ENCODE data around the gene CCDC85B.

The CCDC85B gene

GRCh38 chr11:65919573-65920371 is 29.3 kb downstream of the CCDC85B start:
- H3K27me3 ChIP-seq (ENCODE audit: control insufficient read depth in 1 of 2, insufficient read depth in 2 of 2, low read length in 2 of 2): no peaks in the 10 kb centered on the region
- peak overlapping the region; percentile 75 for H3K27ac ChIP-seq (ENCODE audit: low read depth, low read length)
- H3K4me1 ChIP-seq (ENCODE audit: control insufficient read depth in 1 of 2, insufficient read depth in 2 of 2, low read length in 2 of 2): peaks cover 36 to 45% of the 10 kb centered on the region in 2 donors

GRCh38 chr11:65920372-65920802 is 29.9 kb downstream of the CCDC85B start:
- H3K27ac ChIP-seq (ENCODE audit: low read depth, low read length): no peak overlapping the region
- no peaks in the 10 kb centered on the region for H3K27me3 ChIP-seq (ENCODE audit: control insufficient read depth in 1 of 2, insufficient read depth in 2 of 2, low read length in 2 of 2)
- H3K9ac ChIP-seq (ENCODE audit: low read depth in 1 of 2, low read length in 2 of 2): peak overlapping the region; percentile 65 to 74
- H3K9me3 ChIP-seq (ENCODE audit: control insufficient read depth in 1 of 2, low read length in 2 of 2): no peaks in the 10 kb centered on the region
- peaks cover 0 to 17% of the 10 kb centered on the region in 2 donors for H3K36me3 ChIP-seq (ENCODE audit: control insufficient read depth in 1 of 2, insufficient read depth in 2 of 2, low read length in 2 of 2)
- H3K4me1 ChIP-seq (ENCODE audit: control insufficient read depth in 1 of 2, insufficient read depth in 2 of 2, low read length in 2 of 2): peaks cover 36 to 39% of the 10 kb centered on the region in 2 donors
- H3K4me3 ChIP-seq (ENCODE audit: low read depth in 1 of 2, low read length in 2 of 2): peak overlapping the region; percentile 77 to 83

More at GRCh38 chr11:65919573-65920371, 29.3 kb downstream of the CCDC85B start:
- Histone ChIP-seq H3K9me3 (ENCODE audit: control insufficient read depth in 1 of 2, low read length in 2 of 2) (no peaks in the 10 kb centered on the region), H3K36me3 (ENCODE audit: control insufficient read depth in 1 of 2, insufficient read depth in 2 of 2, low read length in 2 of 2) (peaks cover 0 to 17% of the 10 kb centered on the region in 2 donors), H3K9ac (ENCODE audit: low read depth in 1 of 2, low read length in 2 of 2) (peak overlapping the region; percentile 65 to 74), H3K4me3 (ENCODE audit: low read depth in 1 of 2, low read length in 2 of 2) (peak overlapping the region; percentile 77 to 83)

GRCh38 chr11:65921033-65921555 is 30.6 kb downstream of the CCDC85B start:
- Histone ChIP-seq H3K9me3 (ENCODE audit: control insufficient read depth in 1 of 2, low read length in 2 of 2) (no peaks in the 10 kb centered on the region), H3K4me3 (ENCODE audit: low read depth in 1 of 2, low read length in 2 of 2) (no peak overlapping the region), H3K4me1 (ENCODE audit: control insufficient read depth in 1 of 2, insufficient read depth in 2 of 2, low read length in 2 of 2) (peaks cover 32 to 35% of the 10 kb centered on the region in 2 donors), H3K36me3 (ENCODE audit: control insufficient read depth in 1 of 2, insufficient read depth in 2 of 2, low read length in 2 of 2) (peaks cover 0 to 17% of the 10 kb centered on the region in 2 donors), H3K27ac (ENCODE audit: low read depth, low read length) (no peak overlapping the region), H3K9ac (ENCODE audit: low read depth in 1 of 2, low read length in 2 of 2) (peak overlapping the region in 1 of 2 donors; percentile 74), H3K27me3 (ENCODE audit: control insufficient read depth in 1 of 2, insufficient read depth in 2 of 2, low read length in 2 of 2) (no peaks in the 10 kb centered on the region)

GRCh38 chr11:65921876-65922275 is 31.4 kb downstream of the CCDC85B start:
- no peak overlapping the region for H3K27ac ChIP-seq (ENCODE audit: low read depth, low read length)
- H3K27me3 ChIP-seq (ENCODE audit: control insufficient read depth in 1 of 2, insufficient read depth in 2 of 2, low read length in 2 of 2): no peaks in the 10 kb centered on the region
- H3K9me3 ChIP-seq (ENCODE audit: control insufficient read depth in 1 of 2, low read length in 2 of 2): no peaks in the 10 kb centered on the region

GRCh38 chr11:65922565-65922964 is 32.1 kb downstream of the CCDC85B start:
- Histone ChIP-seq H3K36me3 (ENCODE audit: control insufficient read depth in 1 of 2, insufficient read depth in 2 of 2, low read length in 2 of 2) (peaks cover 0 to 17% of the 10 kb centered on the region in 2 donors), H3K9ac (ENCODE audit: low read depth in 1 of 2, low read length in 2 of 2) (no peak overlapping the region), H3K4me1 (ENCODE audit: control insufficient read depth in 1 of 2, insufficient read depth in 2 of 2, low read length in 2 of 2) (peaks cover 18 to 25% of the 10 kb centered on the region in 2 donors), H3K4me3 (ENCODE audit: low read depth in 1 of 2, low read length in 2 of 2) (no peak overlapping the region), H3K27me3 (ENCODE audit: control insufficient read depth in 1 of 2, insufficient read depth in 2 of 2, low read length in 2 of 2) (no peaks in the 10 kb centered on the region), H3K27ac (ENCODE audit: low read depth, low read length) (no peak overlapping the region), H3K9me3 (ENCODE audit: control insufficient read depth in 1 of 2, low read length in 2 of 2) (no peaks in the 10 kb centered on the region)

More at GRCh38 chr11:65921876-65922275, 31.4 kb downstream of the CCDC85B start:
- Histone ChIP-seq H3K4me3 (ENCODE audit: low read depth in 1 of 2, low read length in 2 of 2) (no peak overlapping the region), H3K36me3 (ENCODE audit: control insufficient read depth in 1 of 2, insufficient read depth in 2 of 2, low read length in 2 of 2) (peaks cover 0 to 17% of the 10 kb centered on the region in 2 donors), H3K9ac (ENCODE audit: low read depth in 1 of 2, low read length in 2 of 2) (no peak overlapping the region), H3K4me1 (ENCODE audit: control insufficient read depth in 1 of 2, insufficient read depth in 2 of 2, low read length in 2 of 2) (peaks cover 24 to 27% of the 10 kb centered on the region in 2 donors)

GRCh38 chr11:65925397-65925796 is 34.9 kb downstream of the CCDC85B start:
- Histone ChIP-seq H3K9ac (ENCODE audit: low read depth in 1 of 2, low read length in 2 of 2) (no peak overlapping the region), H3K9me3 (ENCODE audit: control insufficient read depth in 1 of 2, low read length in 2 of 2) (no peaks in the 10 kb centered on the region), H3K36me3 (ENCODE audit: control insufficient read depth in 1 of 2, insufficient read depth in 2 of 2, low read length in 2 of 2) (peaks cover 0 to 17% of the 10 kb centered on the region in 2 donors), H3K4me1 (ENCODE audit: control insufficient read depth in 1 of 2, insufficient read depth in 2 of 2, low read length in 2 of 2) (peaks cover 7 to 24% of the 10 kb centered on the region in 2 donors), H3K27me3 (ENCODE audit: control insufficient read depth in 1 of 2, insufficient read depth in 2 of 2, low read length in 2 of 2) (no peaks in the 10 kb centered on the region), H3K27ac (ENCODE audit: low read depth, low read length) (no peak overlapping the region), H3K4me3 (ENCODE audit: low read depth in 1 of 2, low read length in 2 of 2) (no peak overlapping the region)

- peaks cover 0 to 16% of the 10 kb centered on the region in 2 donors for H3K4me1 ChIP-seq (ENCODE audit: control insufficient read depth in 1 of 2, insufficient read depth in 2 of 2, low read length in 2 of 2)
- H3K9me3 ChIP-seq (ENCODE audit: control insufficient read depth in 1 of 2, low read length in 2 of 2): no peaks in the 10 kb centered on the region
- peak overlapping the region; percentile 12 for H3K27ac ChIP-seq (ENCODE audit: low read depth, low read length)
- H3K27me3 ChIP-seq (ENCODE audit: control insufficient read depth in 1 of 2, insufficient read depth in 2 of 2, low read length in 2 of 2): no peaks in the 10 kb centered on the region
- H3K4me3 ChIP-seq (ENCODE audit: low read depth in 1 of 2, low read length in 2 of 2): peak overlapping the region; percentile 18 to 45
- peaks cover 0 to 5% of the 10 kb centered on the region in 2 donors for H3K36me3 ChIP-seq (ENCODE audit: control insufficient read depth in 1 of 2, insufficient read depth in 2 of 2, low read length in 2 of 2)
- peak overlapping the region in 1 of 2 donors; percentile 25 for H3K9ac ChIP-seq (ENCODE audit: low read depth in 1 of 2, low read length in 2 of 2)
Measured at GRCh38 chr11:65927904-65928397, 37.5 kb downstream of the CCDC85B start.

GRCh38 chr11:65928667-65929066 is 38.2 kb downstream of the CCDC85B start:
- Histone ChIP-seq H3K27ac (ENCODE audit: low read depth, low read length) (no peak overlapping the region), H3K9ac (ENCODE audit: low read depth in 1 of 2, low read length in 2 of 2) (no peak overlapping the region)

GRCh38 chr11:65931773-65932557 is 41.5 kb downstream of the CCDC85B start:
- H3K9ac ChIP-seq (ENCODE audit: low read depth in 1 of 2, low read length in 2 of 2): no peak overlapping the region
- H3K9me3 ChIP-seq (ENCODE audit: control insufficient read depth in 1 of 2, low read length in 2 of 2): no peaks in the 10 kb centered on the region
- H3K27me3 ChIP-seq (ENCODE audit: control insufficient read depth in 1 of 2, insufficient read depth in 2 of 2, low read length in 2 of 2): no peaks in the 10 kb centered on the region
- no peaks in the 10 kb centered on the region for H3K36me3 ChIP-seq (ENCODE audit: control insufficient read depth in 1 of 2, insufficient read depth in 2 of 2, low read length in 2 of 2)
- H3K4me1 ChIP-seq (ENCODE audit: control insufficient read depth in 1 of 2, insufficient read depth in 2 of 2, low read length in 2 of 2): peaks cover 0 to 16% of the 10 kb centered on the region in 2 donors
- H3K27ac ChIP-seq (ENCODE audit: low read depth, low read length): no peak overlapping the region
- no peak overlapping the region for H3K4me3 ChIP-seq (ENCODE audit: low read depth in 1 of 2, low read length in 2 of 2)

More at GRCh38 chr11:65928667-65929066, 38.2 kb downstream of the CCDC85B start:
- no peak overlapping the region for H3K4me3 ChIP-seq (ENCODE audit: low read depth in 1 of 2, low read length in 2 of 2)
- H3K36me3 ChIP-seq (ENCODE audit: control insufficient read depth in 1 of 2, insufficient read depth in 2 of 2, low read length in 2 of 2): no peaks in the 10 kb centered on the region
- H3K4me1 ChIP-seq (ENCODE audit: control insufficient read depth in 1 of 2, insufficient read depth in 2 of 2, low read length in 2 of 2): peaks cover 0 to 16% of the 10 kb centered on the region in 2 donors
- no peaks in the 10 kb centered on the region for H3K9me3 ChIP-seq (ENCODE audit: control insufficient read depth in 1 of 2, low read length in 2 of 2)
- no peaks in the 10 kb centered on the region for H3K27me3 ChIP-seq (ENCODE audit: control insufficient read depth in 1 of 2, insufficient read depth in 2 of 2, low read length in 2 of 2)
